Measurements from ENCODE around the gene ARL6IP4. TPM values are rescaled to one million over a fixed set of nuclear protein-coding genes. Genes with fewer than 3 reads are reported as not detected.
A peak's percentile ranks its signal among the peaks of the same experiment; 100 is the strongest.

Gene ARL6IP4
- total and polyA plus RNA-seq, 5 experiments from 2014 or later, result 183 to 256 (median 209) TPM

- peaks cover 6 to 18% (median 17%) of the 10 kb centered on the region in 4 donors for H3K4me1 Mint-ChIP-seq
- H3K27me3 Mint-ChIP-seq, result no peaks in the 10 kb centered on the region
- no peak for ATAC-seq
- no peak overlapping the region for H3K4me3 Mint-ChIP-seq
- no peaks in the 10 kb centered on the region for H3K9me3 Mint-ChIP-seq
- POLR2A ChIA-PET, result interaction anchor here (1.3 kb wide), 1 partner anchor 9 kb away, joined by 7 read pairs; the partner anchor contains the start of gene ARL6IP4
- no peak overlapping the region for H3K27ac Mint-ChIP-seq
- no peak for DNase-seq
- H3K36me3 Mint-ChIP-seq, result peaks cover 0 to 12% (median 7%) of the 10 kb centered on the region in 3 donors
Observed at GRCh38 chr12:122988612-122989212, 8.2 kb downstream of the ARL6IP4 start.

GRCh38 chr12:122989225-122989839, 8.9 kb downstream of the ARL6IP4 start:
- H3K36me3 Mint-ChIP-seq, result peaks cover 0 to 9% (median 7%) of the 10 kb centered on the region in 3 donors

GRCh38 chr12:122989874-122990419, 9.5 kb downstream of the ARL6IP4 start:
- no peak for DNase-seq
- Mint-ChIP-seq H3K4me3 (no peak overlapping the region), H3K27me3 (no peaks in the 10 kb centered on the region), H3K9me3 (no peaks in the 10 kb centered on the region), H3K27ac (peak overlapping the region in 1 of 10 donors; percentile 18), H3K36me3 (peaks cover 0 to 8% (median 6%) of the 10 kb centered on the region in 3 donors), H3K4me1 (peaks cover 2 to 6% (median 5%) of the 10 kb centered on the region in 4 donors)
- no peak for ATAC-seq
- POLR2A ChIA-PET, result interaction anchor here (0.9 to 1.3 kb wide), 2 partner anchors 8 to 10 kb away, joined by 3 to 7 read pairs; partner anchors contain the start of gene ARL6IP4

More at GRCh38 chr12:122989225-122989839, 8.9 kb downstream of the ARL6IP4 start:
- Mint-ChIP-seq H3K4me3 (no peak overlapping the region), H3K27ac (no peak overlapping the region), H3K4me1 (peaks cover 6 to 12% (median 11%) of the 10 kb centered on the region in 4 donors), H3K9me3 (no peaks in the 10 kb centered on the region), H3K27me3 (no peaks in the 10 kb centered on the region)
- POLR2A ChIA-PET, result interaction anchor here (0.9 to 1.3 kb wide), 2 partner anchors 8 to 9 kb away, joined by 3 to 7 read pairs; partner anchors contain the start of gene ARL6IP4
- DNase-seq (no peak), ATAC-seq (no peak)

GRCh38 chr12:122990561-122990960, 10.1 kb downstream of the ARL6IP4 start:
- Mint-ChIP-seq H3K4me3 (no peak overlapping the region), H3K27ac (no peak overlapping the region), H3K4me1 (no peaks in the 10 kb centered on the region), H3K36me3 (peaks cover 0 to 5% (median 5%) of the 10 kb centered on the region in 3 donors), H3K27me3 (no peaks in the 10 kb centered on the region), H3K9me3 (no peaks in the 10 kb centered on the region)
- POLR2A ChIA-PET, result interaction anchor here (0.9 kb wide), 1 partner anchor 9 kb away, joined by 3 read pairs; no protein-coding TSS in a partner anchor
- DNase-seq (no peak), ATAC-seq (no peak)

- POLR2A ChIA-PET, result no interaction called here
- Mint-ChIP-seq H3K27me3 (no peaks in the 10 kb centered on the region), H3K4me1 (no peaks in the 10 kb centered on the region), H3K27ac (peak overlapping the region in 2 of 10 donors; percentile 51 to 52), H3K36me3 (peaks cover 0 to 5% (median 5%) of the 10 kb centered on the region in 3 donors), H3K9me3 (no peaks in the 10 kb centered on the region), H3K4me3 (no peak overlapping the region)
- DNase-seq (peak in 1 of 10 donors; percentile 19), ATAC-seq (no peak)
Observed at GRCh38 chr12:122990961-122991622, 10.6 kb downstream of the ARL6IP4 start.

GRCh38 chr12:122991623-122992275, 11.3 kb downstream of the ARL6IP4 start:
- Mint-ChIP-seq H3K4me1 (no peaks in the 10 kb centered on the region), H3K36me3 (peaks cover 0 to 5% (median 3%) of the 10 kb centered on the region in 3 donors), H3K9me3 (no peaks in the 10 kb centered on the region), H3K27ac (peak overlapping the region in 2 of 10 donors; percentile 29 to 51), H3K4me3 (no peak overlapping the region), H3K27me3 (no peaks in the 10 kb centered on the region)
- POLR2A ChIA-PET, result interaction anchor here (0.9 kb wide), 1 partner anchor 159 kb away, joined by 6 read pairs; the partner anchor contains the start of gene PITPNM2
- peak in 1 of 10 donors; percentile 58 for DNase-seq
- no peak for ATAC-seq

- Mint-ChIP-seq H3K9me3 (no peaks in the 10 kb centered on the region), H3K36me3 (peaks cover 0 to 4% (median 3%) of the 10 kb centered on the region in 3 donors), H3K4me1 (no peaks in the 10 kb centered on the region), H3K27me3 (no peaks in the 10 kb centered on the region), H3K4me3 (no peak overlapping the region), H3K27ac (peak overlapping the region in 1 of 10 donors; percentile 51)
- DNase-seq, result peak in 1 of 10 donors; percentile 54
- POLR2A ChIA-PET, result interaction anchor here (0.9 kb wide), 1 partner anchor 158 kb away, joined by 6 read pairs; the partner anchor contains the start of gene PITPNM2
- no peak for ATAC-seq
Observed at GRCh38 chr12:122992386-122992785, 11.9 kb downstream of the ARL6IP4 start.

GRCh38 chr12:122994140-122994675, 13.7 kb downstream of the ARL6IP4 start:
- POLR2A ChIA-PET, result interaction anchor here (1.5 kb wide), 1 partner anchor 238 kb away, joined by 3 read pairs; no protein-coding TSS in a partner anchor
- DNase-seq, result peak in 1 of 10 donors; percentile 48
- H3K27me3 Mint-ChIP-seq, result no peaks in the 10 kb centered on the region
- no peaks in the 10 kb centered on the region for H3K36me3 Mint-ChIP-seq
- H3K4me3 Mint-ChIP-seq, result no peak overlapping the region
- H3K4me1 Mint-ChIP-seq, result no peaks in the 10 kb centered on the region
- no peaks in the 10 kb centered on the region for H3K9me3 Mint-ChIP-seq
- H3K27ac Mint-ChIP-seq, result peak overlapping the region in 3 of 10 donors; percentile 13 to 71 (median 66)
- ATAC-seq, result no peak

- Mint-ChIP-seq H3K4me3 (no peak overlapping the region), H3K27ac (peak overlapping the region in 1 of 10 donors; percentile 74), H3K4me1 (no peaks in the 10 kb centered on the region), H3K9me3 (no peaks in the 10 kb centered on the region), H3K36me3 (no peaks in the 10 kb centered on the region), H3K27me3 (no peaks in the 10 kb centered on the region)
- ATAC-seq (no peak), DNase-seq (peak in 1 of 10 donors; percentile 47)
- POLR2A ChIA-PET, result interaction anchor here (1.5 kb wide), 1 partner anchor 238 kb away, joined by 3 read pairs; no protein-coding TSS in a partner anchor
Observed at GRCh38 chr12:122994781-122995502, 14.5 kb downstream of the ARL6IP4 start.

- H3K36me3 Mint-ChIP-seq, result peaks cover 0 to 4% (median 4%) of the 10 kb centered on the region in 3 donors
- ATAC-seq (no peak), DNase-seq (peak in 1 of 10 donors; percentile 51)
- peak overlapping the region in 1 of 10 donors; percentile 74 for H3K27ac Mint-ChIP-seq
- no peaks in the 10 kb centered on the region for H3K4me1 Mint-ChIP-seq
- H3K4me3 Mint-ChIP-seq, result no peak overlapping the region
- POLR2A ChIA-PET, result interaction anchor here (0.6 to 1.5 kb wide), 2 partner anchors 102 to 237 kb away, joined by 3 to 8 read pairs; no protein-coding TSS in a partner anchor
- no peaks in the 10 kb centered on the region for H3K27me3 Mint-ChIP-seq
- H3K9me3 Mint-ChIP-seq, result no peaks in the 10 kb centered on the region
Observed at GRCh38 chr12:122995503-122996187, 15.2 kb downstream of the ARL6IP4 start.

GRCh38 chr12:122996188-122996601, 15.7 kb downstream of the ARL6IP4 start:
- Mint-ChIP-seq H3K27ac (no peak overlapping the region), H3K36me3 (peaks cover 0 to 10% (median 7%) of the 10 kb centered on the region in 3 donors), H3K4me1 (no peaks in the 10 kb centered on the region), H3K4me3 (no peak overlapping the region), H3K27me3 (no peaks in the 10 kb centered on the region), H3K9me3 (no peaks in the 10 kb centered on the region)
- POLR2A ChIA-PET, result interaction anchor here (0.6 kb wide), 1 partner anchor 102 kb away, joined by 8 read pairs; no protein-coding TSS in a partner anchor
- ATAC-seq (no peak), DNase-seq (peak in 1 of 10 donors; percentile 11)
